IPS-15b (cell line): Measurements from ENCODE around the gene AVPR2.

Experiments
- H3K27me3 ChIP-seq: one replicate; pipeline ENCODE4 v1.6.1; 2013; ENCODE audit warnings: low read length; ENCODE audit not compliant: control insufficient read depth, insufficient read depth
- H3K36me3 ChIP-seq: one replicate; pipeline ENCODE4 v1.6.1; 2013; ENCODE audit warnings: low read length; ENCODE audit not compliant: control insufficient read depth, insufficient read depth
- H3K4me1 ChIP-seq: one replicate; pipeline ENCODE4 v1.6.1; 2013; ENCODE audit warnings: mild to moderate bottlenecking, low read length; ENCODE audit not compliant: control insufficient read depth, insufficient read depth
- H3K4me3 ChIP-seq: one replicate; pipeline ENCODE4 v1.5.1; 2013; ENCODE audit warnings: low read depth, low read length
- H3K9ac ChIP-seq: one replicate; pipeline ENCODE4 v1.6.1; 2013; ENCODE audit warnings: low read depth, mild to moderate bottlenecking, low read length
- H3K9me3 ChIP-seq: one replicate; pipeline ENCODE4 v1.6.1; 2013; ENCODE audit warnings: mild to moderate bottlenecking, low read length; ENCODE audit not compliant: control insufficient read depth, insufficient read depth

The AVPR2 gene

GRCh38 chrX:153909980-153910360 is 5.5 kb downstream of the AVPR2 start:
- Histone ChIP-seq H3K9ac (no peak overlapping the region), H3K36me3 (peaks cover 3% of the 10 kb centered on the region), H3K9me3 (peaks cover 4% of the 10 kb centered on the region), H3K4me3 (no peak overlapping the region), H3K4me1 (no peaks in the 10 kb centered on the region), H3K27me3 (no peaks in the 10 kb centered on the region)

- Histone ChIP-seq H3K9ac (no peak overlapping the region), H3K27me3 (no peaks in the 10 kb centered on the region), H3K9me3 (peaks cover 4% of the 10 kb centered on the region), H3K36me3 (peaks cover 3% of the 10 kb centered on the region), H3K4me1 (no peaks in the 10 kb centered on the region), H3K4me3 (no peak overlapping the region)
Observed at GRCh38 chrX:153910446-153910845, 6.0 kb downstream of the AVPR2 start.

GRCh38 chrX:153911798-153912197 is 7.3 kb downstream of the AVPR2 start:
- no peaks in the 10 kb centered on the region for H3K27me3 ChIP-seq
- H3K9ac ChIP-seq = no peak overlapping the region
- peaks cover 4% of the 10 kb centered on the region for H3K9me3 ChIP-seq
- H3K36me3 ChIP-seq = peaks cover 3% of the 10 kb centered on the region
- H3K4me1 ChIP-seq = no peaks in the 10 kb centered on the region
- H3K4me3 ChIP-seq = no peak overlapping the region

GRCh38 chrX:153913211-153913610 is 8.7 kb downstream of the AVPR2 start:
- H3K9ac ChIP-seq = no peak overlapping the region
- H3K9me3 ChIP-seq = no peaks in the 10 kb centered on the region
- H3K27me3 ChIP-seq = no peaks in the 10 kb centered on the region
- H3K4me1 ChIP-seq = no peaks in the 10 kb centered on the region
- H3K36me3 ChIP-seq = peaks cover 3% of the 10 kb centered on the region
- H3K4me3 ChIP-seq = no peak overlapping the region

- Histone ChIP-seq H3K36me3 (peaks cover 6% of the 10 kb centered on the region), H3K4me1 (no peaks in the 10 kb centered on the region), H3K27me3 (no peaks in the 10 kb centered on the region), H3K4me3 (no peak overlapping the region), H3K9me3 (no peaks in the 10 kb centered on the region), H3K9ac (no peak overlapping the region)
Observed at GRCh38 chrX:153913701-153914100, 9.2 kb downstream of the AVPR2 start.

GRCh38 chrX:153917869-153918268 is 13.4 kb downstream of the AVPR2 start:
- Histone ChIP-seq H3K9ac (no peak overlapping the region), H3K4me3 (no peak overlapping the region), H3K9me3 (no peaks in the 10 kb centered on the region), H3K36me3 (peaks cover 8% of the 10 kb centered on the region), H3K27me3 (no peaks in the 10 kb centered on the region), H3K4me1 (no peaks in the 10 kb centered on the region)

- Histone ChIP-seq H3K4me1 (no peaks in the 10 kb centered on the region), H3K36me3 (peaks cover 5% of the 10 kb centered on the region), H3K9ac (no peak overlapping the region), H3K9me3 (no peaks in the 10 kb centered on the region), H3K4me3 (no peak overlapping the region), H3K27me3 (no peaks in the 10 kb centered on the region)
Observed at GRCh38 chrX:153919281-153919680, 14.8 kb downstream of the AVPR2 start.

GRCh38 chrX:153920546-153920945 is 16.1 kb downstream of the AVPR2 start:
- no peaks in the 10 kb centered on the region for H3K9me3 ChIP-seq
- no peaks in the 10 kb centered on the region for H3K4me1 ChIP-seq
- H3K27me3 ChIP-seq = no peaks in the 10 kb centered on the region
- H3K36me3 ChIP-seq = peaks cover 5% of the 10 kb centered on the region
- no peak overlapping the region for H3K9ac ChIP-seq
- no peak overlapping the region for H3K4me3 ChIP-seq

- no peak overlapping the region for H3K4me3 ChIP-seq
- no peaks in the 10 kb centered on the region for H3K27me3 ChIP-seq
- no peak overlapping the region for H3K9ac ChIP-seq
- H3K36me3 ChIP-seq = peaks cover 5% of the 10 kb centered on the region
- H3K9me3 ChIP-seq = no peaks in the 10 kb centered on the region
- H3K4me1 ChIP-seq = no peaks in the 10 kb centered on the region
Observed at GRCh38 chrX:153921070-153921469, 16.6 kb downstream of the AVPR2 start.

GRCh38 chrX:153921511-153922446 is 17.3 kb downstream of the AVPR2 start:
- no peaks in the 10 kb centered on the region for H3K9me3 ChIP-seq
- H3K27me3 ChIP-seq = no peaks in the 10 kb centered on the region
- H3K9ac ChIP-seq = no peak overlapping the region
- H3K36me3 ChIP-seq = peaks cover 5% of the 10 kb centered on the region
- no peak overlapping the region for H3K4me3 ChIP-seq
- no peaks in the 10 kb centered on the region for H3K4me1 ChIP-seq

- peaks cover 5% of the 10 kb centered on the region for H3K36me3 ChIP-seq
- no peak overlapping the region for H3K4me3 ChIP-seq
- no peak overlapping the region for H3K9ac ChIP-seq
- no peaks in the 10 kb centered on the region for H3K27me3 ChIP-seq
- no peaks in the 10 kb centered on the region for H3K9me3 ChIP-seq
- no peaks in the 10 kb centered on the region for H3K4me1 ChIP-seq
Observed at GRCh38 chrX:153922932-153923857, 18.7 kb downstream of the AVPR2 start.
